ENCODE data around the gene BRSK1. TPM values are rescaled to one million over a fixed set of nuclear protein-coding genes. Genes with fewer than 3 reads are reported as not detected.

BRSK1 gene
- total RNA-seq, 4 donors from 2014 or later, result 4.1 to 17.1 (median 12.0) TPM; not detected in 1

DNA sequence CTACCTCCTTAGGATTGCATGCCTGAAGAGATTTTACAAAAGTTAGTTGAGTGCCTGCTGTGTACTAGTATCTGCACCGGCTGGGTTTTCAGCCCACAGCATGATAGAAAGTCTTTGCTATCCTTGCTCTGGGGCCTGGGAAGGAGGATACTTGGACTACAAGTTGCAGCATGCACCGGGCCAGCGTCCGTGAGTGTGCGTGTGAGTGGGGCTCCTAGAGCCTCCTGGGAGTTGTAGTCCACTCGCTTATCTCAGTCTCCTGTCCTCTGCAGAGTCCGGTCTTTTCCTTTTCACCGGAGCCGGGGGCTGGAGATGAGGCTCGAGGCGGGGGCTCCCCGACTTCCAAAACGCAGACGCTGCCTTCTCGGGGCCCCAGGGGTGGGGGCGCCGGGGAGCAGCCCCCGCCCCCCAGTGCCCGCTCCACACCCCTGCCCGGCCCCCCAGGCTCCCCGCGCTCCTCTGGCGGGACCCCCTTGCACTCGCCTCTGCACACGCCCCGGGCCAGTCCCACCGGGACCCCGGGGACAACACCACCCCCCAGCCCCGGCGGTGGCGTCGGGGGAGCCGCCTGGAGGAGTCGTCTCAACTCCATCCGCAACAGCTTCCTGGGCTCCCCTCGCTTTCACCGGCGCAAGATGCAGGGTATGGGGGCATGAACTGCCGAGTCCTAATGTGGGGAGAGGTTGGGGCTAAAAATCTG, 20.6 kb downstream of the BRSK1 start:
- Histone ChIP-seq H3K27me3 (no peaks in the 10 kb centered on the region), H3K4me3 (no peak overlapping the region), H3K27ac (no peak overlapping the region), H3K36me3 (no peaks in the 10 kb centered on the region), H3K9me3 (no peaks in the 10 kb centered on the region), H3K4me1 (peaks cover 0 to 5% of the 10 kb centered on the region in 2 donors)
- peak in 1 of 2 donors; percentile 37 for DNase-seq
- no peak for TF ChIP-seq CTCF (IDR thresholded peaks at IDR 0.05)
- TF ChIP-seq POLR2A (IDR thresholded peaks at IDR 0.05), result no peak
- intact Hi-C loops (cut with DNase I; ENCODE audit: low total_unique reads), result loop anchor here (5.0 kb wide), 1 partner anchor 78 kb away; the partner anchor contains the start of gene TMEM238

DNA sequence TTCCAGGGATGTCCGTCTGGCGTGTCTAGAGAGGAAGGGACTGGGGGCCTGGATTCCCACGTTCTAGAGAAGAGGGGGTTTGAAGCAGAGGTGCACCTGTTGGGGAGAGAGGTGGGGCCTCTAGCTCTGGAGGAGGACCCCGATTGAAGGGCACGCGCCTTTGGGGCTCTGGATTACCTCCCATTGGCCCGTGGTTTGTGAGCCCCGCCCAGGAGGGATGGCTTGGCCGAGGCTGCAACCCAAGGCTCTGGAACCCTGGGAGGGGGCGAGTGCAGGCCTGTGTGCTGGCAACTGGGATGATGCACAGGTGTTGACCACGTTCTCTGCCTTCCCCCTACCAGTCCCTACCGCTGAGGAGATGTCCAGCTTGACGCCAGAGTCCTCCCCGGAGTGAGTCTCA, 21.2 kb downstream of the BRSK1 start:
- Histone ChIP-seq H3K36me3 (no peaks in the 10 kb centered on the region), H3K4me3 (no peak overlapping the region), H3K4me1 (peaks cover 0 to 5% of the 10 kb centered on the region in 2 donors), H3K27ac (no peak overlapping the region), H3K9me3 (no peaks in the 10 kb centered on the region), H3K27me3 (no peaks in the 10 kb centered on the region)
- TF ChIP-seq POLR2A (IDR thresholded peaks at IDR 0.05) (no peak), CTCF (IDR thresholded peaks at IDR 0.05) (no peak)
- intact Hi-C loops (cut with DNase I; ENCODE audit: low total_unique reads), result loop anchor here (5.0 kb wide), 1 partner anchor 77 kb away; the partner anchor contains the start of gene TMEM238
- DNase-seq, result no peak

DNA sequence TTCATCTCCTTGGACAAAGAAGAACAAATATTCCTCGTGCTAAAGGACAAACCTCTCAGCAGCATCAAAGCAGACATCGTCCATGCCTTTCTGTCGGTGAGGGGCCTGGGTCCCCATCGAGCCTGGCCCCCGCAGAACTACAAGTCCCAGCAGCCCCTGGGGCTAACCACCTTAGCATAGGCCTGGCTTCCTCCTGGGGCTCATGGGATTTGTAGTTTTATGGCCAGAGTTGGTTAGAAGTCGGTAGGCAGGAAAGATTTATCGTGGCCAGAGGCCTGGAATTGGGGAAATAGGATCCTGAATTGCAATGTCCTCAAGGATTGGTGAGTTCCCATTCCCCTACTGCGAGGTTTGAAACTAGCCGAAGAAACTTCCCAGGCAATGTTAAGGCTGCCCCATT, 21.7 kb downstream of the BRSK1 start:
- intact Hi-C loops (cut with DNase I; ENCODE audit: low total_unique reads), result no loop called here
- DNase-seq, result peak; percentile 31 to 46
- H3K36me3 ChIP-seq, result no peaks in the 10 kb centered on the region

DNA sequence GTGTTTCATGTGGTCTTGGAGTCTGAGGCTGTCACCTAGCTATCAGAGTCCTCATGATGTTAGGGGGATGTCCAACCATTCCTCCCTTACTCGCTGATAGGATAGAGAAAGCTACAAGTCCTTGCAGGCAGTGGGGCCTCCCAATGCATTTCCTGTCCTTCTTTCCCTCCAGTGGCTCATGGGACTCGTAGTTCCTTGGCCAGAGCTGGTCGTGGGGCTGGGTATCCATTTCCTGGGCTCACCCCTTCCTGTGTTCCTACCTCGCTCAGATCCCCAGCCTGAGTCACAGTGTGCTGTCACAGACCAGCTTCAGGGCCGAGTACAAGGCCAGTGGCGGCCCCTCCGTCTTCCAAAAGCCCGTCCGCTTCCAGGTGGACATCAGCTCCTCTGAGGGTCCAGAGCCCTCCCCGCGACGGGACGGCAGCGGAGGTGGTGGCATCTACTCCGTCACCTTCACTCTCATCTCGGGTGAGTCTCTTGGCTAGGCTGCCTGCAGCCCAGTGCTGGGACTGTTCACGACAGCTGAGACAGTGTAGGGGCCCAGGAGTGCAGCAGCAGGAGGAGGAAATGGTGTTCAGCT, 22.3 kb downstream of the BRSK1 start:
- Histone ChIP-seq H3K4me3 (no peak overlapping the region), H3K9me3 (no peaks in the 10 kb centered on the region), H3K36me3 (no peaks in the 10 kb centered on the region), H3K27me3 (no peaks in the 10 kb centered on the region), H3K4me1 (peaks cover 0 to 5% of the 10 kb centered on the region in 2 donors), H3K27ac (no peak overlapping the region)
- DNase-seq, result no peak
- TF ChIP-seq POLR2A (IDR thresholded peaks at IDR 0.05) (no peak), CTCF (IDR thresholded peaks at IDR 0.05) (no peak)
- intact Hi-C loops (cut with DNase I; ENCODE audit: low total_unique reads), result no loop called here

More for the DNA sequence above, 21.7 kb downstream of the BRSK1 start:
- TF ChIP-seq CTCF (IDR thresholded peaks at IDR 0.05) (peak in 1 of 4 experiments; percentile 6), POLR2A (IDR thresholded peaks at IDR 0.05) (no peak)
- Histone ChIP-seq H3K4me3 (no peak overlapping the region), H3K9me3 (no peaks in the 10 kb centered on the region), H3K27ac (no peak overlapping the region), H3K4me1 (peaks cover 0 to 5% of the 10 kb centered on the region in 2 donors), H3K27me3 (no peaks in the 10 kb centered on the region)

GRCh38 chr19:55306712-55307111, 22.9 kb downstream of the BRSK1 start:
- Histone ChIP-seq H3K27me3 (no peaks in the 10 kb centered on the region), H3K36me3 (no peaks in the 10 kb centered on the region), H3K4me1 (peaks cover 0 to under 1% of the 10 kb centered on the region in 2 donors), H3K27ac (no peak overlapping the region), H3K9me3 (no peaks in the 10 kb centered on the region), H3K4me3 (no peak overlapping the region)
- TF ChIP-seq CTCF (IDR thresholded peaks at IDR 0.05), result no peak
- no peak for TF ChIP-seq POLR2A (IDR thresholded peaks at IDR 0.05)
- intact Hi-C loops (cut with DNase I; ENCODE audit: low total_unique reads), result no loop called here
- no peak for DNase-seq
